GM23248 (cell line): ENCODE results near the gene GUCA2B. TPM values are rescaled to one million over a fixed set of nuclear protein-coding genes. Genes with fewer than 3 reads are reported as not detected.

Source experiments
- DNase-seq: peaks from one replicate; pipeline ENCODE4 v3.0.0-alpha.2; 2015
- H2AFZ ChIP-seq: fragments of 200-600 bp; sonication (generic); 2 replicates; pipeline ENCODE4 v1.6.1; 2016; ENCODE audit warnings: antibody characterized with exemption
- H3F3A ChIP-seq: fragments of 200-600 bp; sonication (generic); 2 replicates; pipeline ENCODE4 v1.6.1; 2016; ENCODE audit warnings: mild to moderate bottlenecking, antibody characterized with exemption, mixed run types; ENCODE audit not compliant: insufficient read depth
- H3K27ac ChIP-seq: fragments of 200-600 bp; sonication (generic); 2 replicates; pipeline ENCODE4 v1.5.1; 2016; ENCODE audit warnings: mild to moderate bottlenecking
- H3K27me3 ChIP-seq: fragments of 200-600 bp; sonication (generic); replicated peaks from 2 replicates; pipeline ENCODE4 v1.6.1; 2016; ENCODE audit warnings: mild to moderate bottlenecking; ENCODE audit not compliant: insufficient read depth
- H3K36me3 ChIP-seq: fragments of 200-600 bp; sonication (generic); 2 replicates; pipeline ENCODE4 v1.6.1; 2016; ENCODE audit warnings: low read depth, mild to moderate bottlenecking
- H3K4me1 ChIP-seq: fragments of 200-600 bp; sonication (generic); 2 replicates; pipeline ENCODE4 v1.6.1; 2016; ENCODE audit warnings: mild to moderate bottlenecking; ENCODE audit not compliant: insufficient read depth
- H3K4me2 ChIP-seq: fragments of 200-600 bp; sonication (generic); one replicate; pipeline ENCODE4 v1.6.1; 2016; ENCODE audit warnings: mild to moderate bottlenecking; ENCODE audit not compliant: unreplicated experiment
- H3K4me3 ChIP-seq: fragments of 200-600 bp; sonication (generic); 2 replicates; pipeline ENCODE4 v1.5.1; 2016; ENCODE audit warnings: mild to moderate bottlenecking
- H3K79me2 ChIP-seq: fragments of 200-600 bp; sonication (generic); 2 replicates; pipeline ENCODE4 v1.6.1; 2016; ENCODE audit warnings: mild to moderate bottlenecking; ENCODE audit not compliant: insufficient read depth
- H3K9ac ChIP-seq: fragments of 200-600 bp; sonication (generic); 2 replicates; pipeline ENCODE4 v1.6.1; 2016; ENCODE audit warnings: mild to moderate bottlenecking
- H3K9me2 ChIP-seq: fragments of 200-600 bp; sonication (generic); 2 replicates; pipeline ENCODE4 v1.6.1; 2016; ENCODE audit warnings: mixed run types, mild to moderate bottlenecking, moderate library complexity; ENCODE audit not compliant: insufficient read depth
- H3K9me3 ChIP-seq: fragments of 200-600 bp; sonication (generic); one replicate; pipeline ENCODE4 v1.6.1; 2017; ENCODE audit warnings: low read depth
- H4K20me1 ChIP-seq: fragments of 200-600 bp; sonication (generic); 2 replicates; pipeline ENCODE4 v1.6.0; 2016; ENCODE audit not compliant: insufficient read depth
- EZH2 ChIP-seq: fragments of 200-600 bp; sonication (generic); IDR thresholded peaks from 2 replicates; pipeline ENCODE4 v1.6.1; 2018; ENCODE audit warnings: antibody characterized with exemption, mild to moderate bottlenecking; ENCODE audit not compliant: insufficient read depth, poor library complexity, severe bottlenecking
- EZH2phosphoT487 ChIP-seq: fragments of 200-600 bp; sonication (generic); IDR thresholded peaks from 2 replicates; pipeline ENCODE4 v1.6.1; 2018; ENCODE audit warnings: antibody characterized with exemption, moderate library complexity, mild to moderate bottlenecking, low read depth; ENCODE audit not compliant: insufficient read depth
- WGBS, 2 experiments: methylation state at CpG; one replicate each; pipeline ENCODE4 v1.1.6; 2015 to 2017; ENCODE audit warnings: low lambda C conversion rate in 2 of 2, low coverage in 1 of 2; ENCODE audit errors: missing lambda C conversion rate in 2 of 2; 5-methylcytosine and 5-hydroxymethylcytosine counted together
- in situ Hi-C: fragments of 300-500 bp; cut with MboI; formaldehyde crosslinking; loops from 2 replicates; pipeline ENCODE4 v1.15.0; 2020
- polyA plus RNA-seq: library from polyadenylated mRNA; unstranded; fragments of >200 nt; fragmentation: Nextera tagmentation; extraction: Ambion mirVana; gene quantifications from 2 replicates; pipeline ENCODE4 v1.2.1, GENCODE V29; 2016
- total RNA-seq: library from RNA; depleted of rRNA; stranded (reverse); fragments of >200 nt; shearing (Covaris generic); gene quantifications from 2 replicates; pipeline ENCODE4 v1.2.3, GENCODE V29; 2014

The GUCA2B gene
- total and polyA plus RNA-seq, 2 experiments from 2014 or later: not detected

DNA sequence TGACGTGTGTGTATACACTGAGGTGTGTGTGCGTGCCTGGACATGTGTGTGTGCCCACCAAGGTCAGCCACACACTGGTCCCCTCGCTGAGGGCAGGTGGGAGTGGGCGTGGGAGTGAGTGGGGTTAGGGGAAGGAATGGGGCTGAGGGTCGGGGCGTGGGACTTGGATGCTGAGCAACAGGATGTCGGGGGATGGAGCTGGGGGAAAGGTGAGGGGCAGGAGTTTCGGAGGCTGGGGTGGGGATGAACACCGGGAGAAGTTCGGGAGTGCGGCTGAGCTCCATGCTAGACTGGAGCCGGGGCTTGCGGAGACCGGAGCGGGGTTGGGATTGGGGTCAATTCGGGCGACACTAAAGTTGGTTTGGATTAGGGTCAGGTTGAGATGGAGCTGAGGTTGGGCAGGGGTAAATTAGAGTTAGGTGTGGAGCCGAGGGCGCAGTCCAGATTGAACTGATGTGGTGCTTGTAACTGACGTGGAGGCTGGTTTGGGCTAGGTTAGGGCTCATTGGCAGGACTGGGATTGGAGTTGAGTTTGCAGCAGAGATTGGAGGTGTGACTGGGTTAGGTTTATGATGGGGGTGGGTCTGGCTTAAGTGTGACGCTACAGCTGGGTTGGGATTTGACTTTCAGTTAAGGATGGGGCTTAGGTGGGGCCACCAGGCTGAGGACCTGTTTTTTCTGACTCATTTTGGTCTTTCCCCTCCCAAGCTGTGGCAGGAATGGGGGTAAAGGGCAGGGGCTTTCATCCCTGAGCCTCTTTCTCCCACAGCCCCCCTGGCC lies 14.6 kb downstream of the GUCA2B start:
- no peak for DNase-seq
- 80 to 83% methylated on average over 17 to 21 of the region's 21 CpGs for WGBS, 2 experiments
- in situ Hi-C loops: no loop called here
- Histone ChIP-seq H3K4me3 (no peak overlapping the region), H2AFZ (no peak overlapping the region), H3K27me3 (no peaks in the 10 kb centered on the region), H4K20me1 (no peaks in the 10 kb centered on the region), H3K36me3 (no peaks in the 10 kb centered on the region), H3K4me1 (no peaks in the 10 kb centered on the region), H3K27ac (no peak overlapping the region), H3K79me2 (no peaks in the 10 kb centered on the region), H3K9ac (no peak overlapping the region), H3K9me2 (no peaks in the 10 kb centered on the region), H3K9me3 (no peaks in the 10 kb centered on the region), H3K4me2 (no peak overlapping the region), H3F3A (no peaks in the 10 kb centered on the region)
- TF ChIP-seq EZH2 (no peak), EZH2phosphoT487 (no peak)

DNA sequence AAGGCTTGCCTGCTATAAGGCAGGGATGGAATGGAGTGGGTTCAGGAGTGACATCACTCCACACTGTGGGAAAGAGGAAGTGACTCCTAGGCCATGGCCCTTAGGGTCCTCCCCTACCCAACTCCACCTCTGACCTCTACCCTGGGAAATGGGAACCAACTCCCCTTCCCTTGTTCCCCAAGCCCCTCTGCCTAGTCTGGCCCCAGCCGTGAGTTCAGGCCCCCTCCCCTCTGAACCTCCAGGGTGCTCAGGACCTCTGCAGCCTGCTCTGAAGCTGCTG lies 15.1 kb downstream of the GUCA2B start:
- 100% methylated on average over 1 of the region's 1 CpG for WGBS, 2 experiments

DNA sequence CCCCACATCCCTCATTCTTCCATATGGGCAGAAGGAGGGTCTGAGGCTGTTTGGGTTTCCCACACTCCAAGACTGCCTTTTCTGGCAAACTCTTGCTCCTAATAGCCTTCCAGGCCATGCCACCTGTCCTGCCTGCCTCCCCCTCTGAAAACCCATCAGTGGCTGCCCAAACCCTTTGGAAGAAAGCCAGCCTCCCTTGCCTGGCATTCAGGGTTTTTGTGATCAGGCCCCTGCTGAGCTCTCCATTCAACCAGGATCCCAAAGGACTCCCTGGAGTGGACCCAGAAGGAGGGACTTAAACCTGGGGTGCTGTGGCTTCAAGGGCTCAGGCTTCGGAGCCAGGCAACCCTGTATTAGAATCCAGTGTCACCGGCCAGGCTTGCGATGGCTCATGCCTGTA lies 15.6 kb downstream of the GUCA2B start:
- no peak overlapping the region for H2AFZ ChIP-seq
- DNase-seq: no peak
- peaks cover 4% of the 10 kb centered on the region for H3K4me1 ChIP-seq
- no peaks in the 10 kb centered on the region for H3K36me3 ChIP-seq
- H3K9me2 ChIP-seq: no peaks in the 10 kb centered on the region
- no peaks in the 10 kb centered on the region for H4K20me1 ChIP-seq
- H3K4me3 ChIP-seq: no peak overlapping the region
- H3K9ac ChIP-seq: no peak overlapping the region
- 79 to 85% methylated on average over 3 of the region's 3 CpGs for WGBS, 2 experiments
- no peak overlapping the region for H3K27ac ChIP-seq
- H3K9me3 ChIP-seq: no peaks in the 10 kb centered on the region
- no peaks in the 10 kb centered on the region for H3K79me2 ChIP-seq
- no peaks in the 10 kb centered on the region for H3K27me3 ChIP-seq
- H3F3A ChIP-seq: peaks cover 4% of the 10 kb centered on the region; the same call in 1 of the 2 replicates
- in situ Hi-C loops: no loop called here
- H3K4me2 ChIP-seq: no peak overlapping the region
- TF ChIP-seq EZH2phosphoT487: no peak

More for the DNA sequence above, 15.1 kb downstream of the GUCA2B start:
- H3K4me2 ChIP-seq: no peak overlapping the region
- H3K4me1 ChIP-seq: no peaks in the 10 kb centered on the region
- DNase-seq: no peak
- no peaks in the 10 kb centered on the region for H4K20me1 ChIP-seq
- H3K9me3 ChIP-seq: no peaks in the 10 kb centered on the region
- in situ Hi-C loops: no loop called here
- no peaks in the 10 kb centered on the region for H3K9me2 ChIP-seq
- no peak overlapping the region for H2AFZ ChIP-seq
- no peak overlapping the region for H3K9ac ChIP-seq
- TF ChIP-seq EZH2 (no peak), EZH2phosphoT487 (no peak)
- H3F3A ChIP-seq: no peaks in the 10 kb centered on the region
- H3K27ac ChIP-seq: no peak overlapping the region
- H3K79me2 ChIP-seq: no peaks in the 10 kb centered on the region
- H3K27me3 ChIP-seq: no peaks in the 10 kb centered on the region
- no peak overlapping the region for H3K4me3 ChIP-seq
- H3K36me3 ChIP-seq: no peaks in the 10 kb centered on the region

DNA sequence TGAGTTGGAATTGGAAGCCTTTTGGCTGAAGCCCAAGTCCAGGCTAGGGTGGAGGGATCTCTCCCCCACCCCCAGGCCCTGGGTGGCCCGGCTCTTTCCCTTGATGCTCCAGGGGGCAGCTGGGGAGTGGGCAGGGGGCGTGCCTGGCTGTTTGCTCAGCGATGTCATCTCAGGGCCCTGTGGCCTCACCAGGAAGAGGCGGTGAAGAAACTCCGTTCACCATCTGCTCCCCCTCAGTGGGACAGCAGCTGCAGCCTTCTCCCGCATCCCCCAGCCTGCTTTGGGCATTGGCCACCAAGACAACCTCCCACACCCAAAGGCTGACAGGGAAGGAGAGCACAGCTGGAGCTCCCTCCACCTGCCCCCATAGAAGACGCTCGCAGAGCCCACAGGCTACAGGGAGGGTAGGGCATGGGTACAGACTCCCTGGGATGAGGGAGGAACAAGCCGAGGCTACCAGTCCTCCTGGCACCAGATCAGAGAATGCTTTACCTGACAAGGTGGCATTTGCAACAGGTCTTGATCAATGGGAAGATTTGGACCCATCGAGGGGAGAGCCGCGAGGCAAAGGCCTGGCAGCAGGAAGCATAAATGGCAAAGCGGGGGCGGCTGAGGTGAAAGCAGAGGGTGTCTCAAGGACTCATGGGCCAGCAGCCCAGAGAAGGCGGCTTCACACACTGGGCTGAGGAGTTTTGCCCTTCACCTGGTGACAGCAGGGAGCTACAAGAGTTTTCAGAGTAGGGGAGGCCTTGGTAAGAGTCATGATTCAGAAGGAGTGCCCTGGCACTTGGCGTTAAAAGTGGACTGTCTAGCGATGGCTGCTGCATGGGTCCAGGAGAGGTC lies 17.8 kb downstream of the GUCA2B start:
- Histone ChIP-seq H4K20me1 (no peaks in the 10 kb centered on the region), H3K9me2 (no peaks in the 10 kb centered on the region), H3K9me3 (no peaks in the 10 kb centered on the region), H3K79me2 (no peaks in the 10 kb centered on the region), H3F3A (peaks cover 20% of the 10 kb centered on the region), H3K36me3 (no peaks in the 10 kb centered on the region), H3K4me2 (no peak overlapping the region), H2AFZ (no peak overlapping the region), H3K27ac (no peak overlapping the region), H3K9ac (no peak overlapping the region), H3K27me3 (no peaks in the 10 kb centered on the region), H3K4me1 (peaks cover 15% of the 10 kb centered on the region), H3K4me3 (no peak overlapping the region)
- 68 to 77% methylated on average over 16 to 17 of the region's 17 CpGs for WGBS, 2 experiments
- TF ChIP-seq EZH2phosphoT487 (no peak), EZH2 (no peak)
- DNase-seq: no peak
- in situ Hi-C loops: no loop called here
